ENCODE data around the gene C4orf54. TPM values are rescaled to one million over a fixed set of nuclear protein-coding genes. Genes with fewer than 3 reads are reported as not detected.
A peak's percentile ranks its signal among the peaks of the same experiment; 100 is the strongest.

C4orf54 gene
- total and polyA plus RNA-seq, 2 of the 4 experiments (the other 2 are of a cell fraction), result not detected

DNA sequence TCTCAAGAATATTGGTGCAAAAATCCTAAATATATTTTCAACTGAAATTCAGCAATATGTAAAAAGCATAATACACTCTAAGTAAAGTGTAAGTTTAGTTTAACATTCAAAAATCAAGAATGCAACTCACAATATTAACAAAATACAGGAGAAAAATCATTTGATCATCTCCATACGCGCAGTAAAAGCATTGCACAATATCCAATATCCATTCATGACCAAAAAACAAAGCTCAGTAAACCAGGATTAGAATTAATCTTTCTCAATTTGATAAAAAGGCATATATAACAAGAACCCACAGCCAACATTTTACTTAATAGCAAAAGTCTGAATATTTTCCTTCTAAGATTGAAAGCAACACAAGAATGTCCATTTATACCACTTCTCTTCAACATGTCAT is 48.3 kb upstream of the C4orf54 start:
- Histone ChIP-seq H3K4me3 (ENCODE audit: insufficient read depth, low read depth, low read length) (no peak overlapping the region), H3K27ac (ENCODE audit: insufficient read depth, low read length) (no peak overlapping the region), H2AK9ac (replicated peaks; ENCODE audit: low read depth, low read length, poor library complexity) (no peak overlapping the region), H3K27me3 (ENCODE audit: control insufficient read depth, insufficient read depth, low read length) (no peaks in the 10 kb centered on the region), H2AK5ac (ENCODE audit: low read depth, low read length) (no peak overlapping the region), H3K56ac (ENCODE audit: extremely low read depth, insufficient read depth, low read length) (no peak overlapping the region), H3K36me3 (ENCODE audit: control insufficient read depth, insufficient read depth, low read length) (no peaks in the 10 kb centered on the region), H3K4me1 (ENCODE audit: control insufficient read depth, insufficient read depth, low read length) (peaks cover 1% of the 10 kb centered on the region; the same call in 1 of the 2 replicates), H2BK5ac (ENCODE audit: low read depth, low read length, poor library complexity, severe bottlenecking) (no peak overlapping the region), H4K8ac (ENCODE audit: low read depth in 2 of 2, low read length in 2 of 2) (no peak overlapping the region), H3K9me3 (ENCODE audit: control insufficient read depth, insufficient read depth, low read length) (no peaks in the 10 kb centered on the region), H2AFZ (replicated peaks; ENCODE audit: low read length, poor library complexity) (no peak overlapping the region), H3K18ac (ENCODE audit: low read depth, low read length) (no peak overlapping the region), H3K14ac (replicated peaks; ENCODE audit: low read depth, low read length) (no peak overlapping the region), H4K91ac (ENCODE audit: insufficient read depth, low read depth, low read length) (no peak overlapping the region), H2BK15ac (ENCODE audit: low read depth, low read length) (no peak overlapping the region), H3K9me1 (ENCODE audit: insufficient read depth, low read length) (no peaks in the 10 kb centered on the region), H4K20me1 (ENCODE audit: insufficient read depth, low read length) (no peaks in the 10 kb centered on the region), H3K23ac (ENCODE audit: low read depth, low read length) (no peak overlapping the region), H3K4ac (ENCODE audit: low read depth, low read length) (no peak overlapping the region), H2BK120ac (ENCODE audit: low read depth, low read length) (no peak overlapping the region), H3K9ac (ENCODE audit: low read depth, low read length) (no peak overlapping the region), H2BK20ac (ENCODE audit: low read depth, low read length) (no peak overlapping the region), H4K5ac (ENCODE audit: low read depth, low read length) (no peak overlapping the region), H3K79me1 (ENCODE audit: low read depth in 1 of 2, low read length in 2 of 2) (no peaks in the 10 kb centered on the region), H3K4me2 (ENCODE audit: low read depth, low read length) (no peak overlapping the region)
- ATAC-seq (ENCODE audit: low read depth), result no peak
- ChIA-PET POLR2A (ENCODE audit: unreplicated experiment) (no interaction called here), CTCF (no interaction called here)
- no TSS peak for BruUV-seq (replicated peaks)
- TF ChIP-seq CEBPB (IDR thresholded peaks at IDR 0.05; ENCODE audit: low read depth, low read length), result peak; percentile 52
- no peak for TF ChIP-seq RAD21 (IDR thresholded peaks at IDR 0.05; ENCODE audit: low read length)
- no peak for TF ChIP-seq NFE2L2 (IDR thresholded peaks at IDR 0.05; ENCODE audit: low read depth, low read length)
- no peak for TF ChIP-seq MAFK (IDR thresholded peaks at IDR 0.05; ENCODE audit: low read depth, low read length)
- TF ChIP-seq, protein P1, sequence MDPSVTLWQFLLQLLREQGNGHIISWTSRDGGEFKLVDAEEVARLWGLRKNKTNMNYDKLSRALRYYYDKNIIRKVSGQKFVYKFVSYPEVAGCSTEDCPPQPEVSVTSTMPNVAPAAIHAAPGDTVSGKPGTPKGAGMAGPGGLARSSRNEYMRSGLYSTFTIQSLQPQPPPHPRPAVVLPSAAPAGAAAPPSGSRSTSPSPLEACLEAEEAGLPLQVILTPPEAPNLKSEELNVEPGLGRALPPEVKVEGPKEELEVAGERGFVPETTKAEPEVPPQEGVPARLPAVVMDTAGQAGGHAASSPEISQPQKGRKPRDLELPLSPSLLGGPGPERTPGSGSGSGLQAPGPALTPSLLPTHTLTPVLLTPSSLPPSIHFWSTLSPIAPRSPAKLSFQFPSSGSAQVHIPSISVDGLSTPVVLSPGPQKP (IDR thresholded peaks at IDR 0.05; ENCODE audit: borderline replicate concordance, low read depth, low read length), result no peak
- no peak for TF ChIP-seq CHD1 (IDR thresholded peaks at IDR 0.05; ENCODE audit: low read depth, low read length)
- in situ Hi-C loops (cut with MboI; ENCODE audit: low sequenced_read_pairs), result no loop called here
- dilution Hi-C loops (cut with HindIII; ENCODE audit: low sequenced_read_pairs, unreplicated experiment), result no loop called here
- intact Hi-C loops (cut with micrococcal nuclease), result no loop called here
- no peak for DNase-seq
- WGBS, 2 experiments (ENCODE audit: extremely low coverage in 2 of 2, insufficient read length in 1 of 2), result no CpG with 5 or more reads among the region's 2 CpGs

Measured in IMR-90 (cell line).